Prostate gland (tissue), 2 donors: Measurements from ENCODE around the gene TRIB2.

Experiments used
- CTCF ChIP-seq, 4 experiments: fragments of 200-600 bp in 2 of 4; fragments of 450-650 bp in 2 of 4; sonication (generic) in 2 of 4; IDR thresholded peaks; 1 replicate in 3 of 4; 2 replicates in 1 of 4; pipeline ENCODE4 v1.5.1; 2016 to 2019; ENCODE audit warnings: antibody characterized with exemption in 4 of 4, mild to moderate bottlenecking in 2 of 4, moderate library complexity in 2 of 4
- POLR2AphosphoS5 ChIP-seq: sonication (generic); formaldehyde crosslinking; IDR thresholded peaks from one replicate; pipeline ENCODE4 v1.6.1; 2017; ENCODE audit warnings: antibody characterized with exemption

GRCh38 chr2:12704378-12704777, 12.4 kb upstream of the TRIB2 start:
- TF ChIP-seq CTCF (IDR thresholded peaks at IDR 0.05): no peak
- TF ChIP-seq POLR2AphosphoS5: peak; percentile 83
